Endometrium (tissue), 2 donors: ENCODE data around the gene PPP1R14C.

Source experiments
- FAIRE-seq: peaks from 2 replicates; lab custom pipeline; 2012; peaks lifted over from hg19 to GRCh38; lab: Jason Lieb, UNC
- donor health status: control.
- donor health status: control.

Gene PPP1R14C

GRCh38 chr6:150195996-150196417, 53.2 kb downstream of the PPP1R14C start:
- no peak for FAIRE-seq

DNA sequence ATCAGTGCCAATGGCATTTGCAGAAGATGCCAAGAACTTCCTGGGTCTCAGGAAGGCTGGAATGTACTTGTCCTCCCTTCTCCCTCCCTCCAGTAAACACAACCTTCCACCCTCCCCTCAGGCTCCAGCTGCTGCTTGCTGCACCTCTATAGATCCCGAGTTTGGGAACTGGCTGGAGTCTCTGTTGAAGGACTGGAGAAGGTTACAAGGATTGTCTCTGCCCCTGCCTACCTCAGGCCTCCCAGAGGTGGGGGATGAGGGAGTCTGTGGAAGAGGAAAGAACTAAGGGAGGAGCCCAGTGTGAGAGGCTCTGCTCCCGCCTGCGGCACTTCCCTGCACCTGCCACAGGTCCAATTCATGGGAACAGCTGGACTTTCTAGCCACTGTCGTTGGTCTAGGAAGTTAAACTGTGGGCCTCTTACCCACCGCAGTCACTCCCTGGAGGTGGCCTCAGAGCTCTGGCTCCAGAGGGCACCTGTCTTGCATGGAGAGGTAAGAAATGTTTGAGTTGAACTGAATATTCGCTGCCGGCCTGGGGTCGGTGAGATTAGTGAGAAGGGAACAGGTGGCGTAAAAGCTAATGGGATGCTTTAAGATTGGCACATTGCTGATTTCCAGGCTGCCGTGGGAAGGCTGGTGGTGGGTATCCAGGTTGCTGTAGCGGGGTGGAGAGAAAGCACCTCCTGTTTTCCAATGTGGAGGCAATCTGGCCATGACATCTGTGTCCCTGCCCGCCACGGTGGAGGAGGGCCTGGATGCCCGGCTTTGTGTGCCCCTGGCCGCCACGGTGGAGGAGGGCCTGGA, 54.3 kb downstream of the PPP1R14C start:
- FAIRE-seq: no peak

DNA sequence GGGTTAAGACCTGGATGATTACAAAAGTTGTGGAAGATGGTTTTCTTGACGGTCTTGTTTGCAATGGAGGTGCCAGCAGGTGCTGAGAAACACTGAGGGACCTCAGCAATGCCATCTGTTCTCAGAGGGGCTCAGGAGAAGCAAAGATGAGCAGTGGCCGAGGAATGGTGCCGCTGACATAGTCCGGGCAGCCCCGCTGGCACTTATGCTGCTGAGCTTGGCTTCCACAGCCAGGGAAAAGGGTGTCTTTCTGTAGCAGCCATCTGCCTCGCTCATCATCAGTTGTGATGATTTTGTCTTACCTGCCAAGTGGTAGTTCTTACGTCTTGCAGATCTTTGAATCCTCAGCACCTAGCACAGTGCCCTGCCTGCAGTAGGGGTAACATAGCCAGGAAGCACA, 55.7 kb downstream of the PPP1R14C start:
- no peak for FAIRE-seq

DNA sequence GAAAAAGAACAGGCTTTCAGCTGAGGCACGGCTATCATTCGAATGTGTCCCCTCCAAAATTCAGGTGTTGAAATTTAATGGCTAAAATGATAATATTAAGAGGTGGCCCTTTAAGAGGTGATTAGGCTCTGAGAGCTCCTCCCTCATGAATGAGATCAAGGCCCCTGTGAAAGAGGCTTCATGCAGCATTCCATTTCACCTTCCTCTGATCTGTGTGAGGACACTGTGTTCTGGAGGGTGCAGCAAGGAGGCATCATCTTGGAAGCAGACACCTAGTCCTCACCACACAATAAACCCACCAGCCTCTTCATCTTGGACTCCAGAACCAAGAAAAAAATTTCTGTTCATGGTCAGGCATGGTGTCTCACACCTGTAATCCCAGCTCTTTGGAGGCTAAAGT, 56.4 kb downstream of the PPP1R14C start:
- FAIRE-seq: no peak

GRCh38 chr6:150200428-150201100, 57.7 kb downstream of the PPP1R14C start:
- no peak for FAIRE-seq

GRCh38 chr6:150201285-150201684, 58.4 kb downstream of the PPP1R14C start:
- FAIRE-seq: no peak

GRCh38 chr6:150201772-150202329, 59.0 kb downstream of the PPP1R14C start:
- no peak for FAIRE-seq

- FAIRE-seq: no peak
These were observed 59.6 kb downstream of the PPP1R14C start for GRCh38 chr6:150202404-150202803.

GRCh38 chr6:150202934-150203333, 60.1 kb downstream of the PPP1R14C start:
- FAIRE-seq: no peak

DNA sequence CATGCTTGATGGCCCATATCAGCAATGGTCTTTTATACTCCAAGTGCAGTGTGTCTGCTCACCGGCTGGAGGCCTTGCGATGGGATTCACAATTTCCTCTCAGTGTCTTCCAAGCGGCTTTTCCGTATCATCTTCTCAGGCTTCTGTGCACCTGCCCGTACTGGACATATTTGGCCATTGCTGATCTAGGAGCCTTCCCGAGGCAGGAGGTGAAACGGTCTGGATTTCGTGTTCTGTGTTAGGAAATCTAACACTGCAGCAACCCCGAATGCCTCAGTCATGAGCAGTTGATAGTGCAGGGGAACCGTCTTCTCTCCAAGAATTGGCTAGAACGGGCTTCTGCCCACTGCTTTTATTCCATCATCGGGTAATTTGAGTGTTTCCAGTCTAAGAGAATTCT, 60.5 kb downstream of the PPP1R14C start:
- FAIRE-seq: no peak

- no peak for FAIRE-seq
These were observed 61.2 kb downstream of the PPP1R14C start for GRCh38 chr6:150203871-150204545.

- FAIRE-seq: no peak
These were observed 62.0 kb downstream of the PPP1R14C start for GRCh38 chr6:150204705-150205472.

GRCh38 chr6:150207931-150208570, 65.2 kb downstream of the PPP1R14C start:
- no peak for FAIRE-seq

DNA sequence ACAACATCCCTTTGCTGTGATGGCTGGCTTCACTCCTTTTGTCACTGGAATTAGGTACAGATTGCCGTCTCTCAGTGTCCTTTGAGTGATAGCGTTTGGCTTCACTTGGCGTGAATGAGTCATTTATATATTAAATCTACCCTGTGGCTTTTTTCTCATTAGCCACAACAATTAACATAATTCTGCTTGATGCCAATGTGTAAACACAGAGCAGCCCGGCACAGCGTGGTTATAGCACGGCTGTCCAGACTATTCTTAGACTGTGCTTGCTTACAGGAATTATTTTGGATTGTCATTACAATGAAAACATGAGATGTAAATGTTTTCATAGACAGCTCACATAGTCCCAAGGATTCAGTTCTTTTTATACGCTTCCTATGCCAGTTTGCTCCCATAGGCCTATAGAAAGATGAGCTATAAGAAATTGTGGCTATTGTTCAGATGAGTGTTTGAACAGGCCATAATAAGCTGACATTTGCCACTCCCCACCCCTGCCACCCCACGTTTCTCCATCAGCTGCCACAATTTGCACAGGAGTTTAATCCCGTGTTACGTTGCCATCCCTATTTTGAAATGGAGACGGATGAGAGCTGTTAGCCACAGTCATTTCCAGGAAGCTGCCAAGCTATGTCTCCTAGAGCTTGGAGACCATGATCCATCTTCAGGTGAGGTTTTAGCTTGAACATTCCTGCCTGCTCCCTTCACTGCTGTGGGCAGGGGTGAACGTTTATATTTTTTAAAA, 65.9 kb downstream of the PPP1R14C start:
- no peak for FAIRE-seq

DNA sequence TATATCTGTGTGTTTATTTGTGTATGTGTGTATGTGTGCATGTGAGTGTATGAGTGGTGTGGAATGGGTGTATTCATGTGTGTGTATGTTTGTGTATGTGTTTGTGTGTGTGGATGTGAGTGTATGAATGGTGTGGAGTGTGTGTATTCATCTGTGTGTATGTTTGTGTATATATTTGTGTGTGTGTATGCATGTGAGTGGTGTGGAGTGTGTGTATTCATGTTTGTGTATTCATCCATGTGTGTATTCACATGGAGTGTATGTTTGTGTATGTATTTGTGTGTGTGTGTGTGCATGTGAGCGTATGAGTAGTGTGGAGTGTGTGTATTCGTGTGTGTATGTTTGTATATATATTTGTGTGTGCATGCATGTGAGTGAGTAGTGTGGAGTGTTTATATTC, 66.6 kb downstream of the PPP1R14C start:
- no peak for FAIRE-seq

GRCh38 chr6:150211700-150212511, 69.1 kb downstream of the PPP1R14C start:
- no peak for FAIRE-seq

DNA sequence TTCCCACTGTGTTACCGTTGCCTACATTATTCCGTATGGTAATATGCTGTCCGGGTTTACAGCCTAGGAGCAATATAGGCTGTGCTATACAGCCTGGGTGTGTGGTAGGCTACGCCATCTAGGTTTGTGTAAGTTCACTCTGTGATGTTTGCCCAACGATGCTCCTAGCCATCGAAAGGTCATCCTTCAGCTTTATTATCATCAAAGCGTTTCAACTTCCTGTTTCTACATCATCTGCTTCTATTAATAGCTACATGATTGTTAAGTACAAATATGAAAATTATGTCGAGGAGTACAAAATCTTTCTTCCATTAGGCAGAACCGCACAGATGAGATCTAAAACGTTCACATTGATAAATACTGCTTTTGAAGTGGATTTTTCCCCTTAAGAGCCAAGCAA, 69.9 kb downstream of the PPP1R14C start:
- no peak for FAIRE-seq

DNA sequence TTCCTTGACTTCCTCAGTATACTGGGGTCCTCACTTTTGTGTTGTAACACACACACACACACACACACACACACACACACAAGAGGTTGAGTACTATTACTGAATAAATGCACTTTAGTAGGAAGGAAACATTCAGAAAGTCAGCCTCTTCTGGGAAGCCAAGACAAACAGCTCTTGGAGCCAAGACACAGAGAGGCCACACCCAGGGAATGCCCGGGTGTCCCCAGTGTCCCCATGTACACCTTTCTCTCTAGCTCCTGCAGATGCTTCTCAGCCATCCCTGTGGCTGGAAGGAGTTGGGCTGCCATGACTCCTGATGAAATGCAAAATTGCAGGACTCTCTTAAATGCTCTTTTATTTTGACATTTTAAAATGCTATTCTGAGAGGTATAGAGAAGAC, 70.5 kb downstream of the PPP1R14C start:
- no peak for FAIRE-seq

- FAIRE-seq: no peak
These were observed 71.5 kb downstream of the PPP1R14C start for GRCh38 chr6:150214310-150214709.
